K562 (cell line): ENCODE measurements around the gene USP15.

Experiments used
- CTCF ChIP-seq, 3 experiments: IDR thresholded peaks in 2 of 3; conservative IDR thresholded peaks in 1 of 3; 2 replicates each; pipeline ENCODE4 v1.5.1; 2011 to 2012; ENCODE audit warnings: low read length in 3 of 3, mild to moderate bottlenecking in 3 of 3, control low read depth in 2 of 3, improper control_type of control experiment in 1 of 3, inconsistent platforms in 1 of 3, low read depth in 1 of 3, mixed read lengths in 1 of 3, moderate library complexity in 1 of 3; ENCODE audit not compliant: insufficient read depth in 2 of 3
- EZH2 ChIP-seq: IDR thresholded peaks from 2 replicates; pipeline ENCODE4 v1.6.1; 2012; ENCODE audit warnings: low read depth, mild to moderate bottlenecking, inconsistent platforms, low read length, borderline replicate concordance
- KDM5B ChIP-seq: fragments of 200-600 bp; sonication (generic); IDR thresholded peaks from 2 replicates; pipeline ENCODE4 v1.6.1; 2012; ENCODE audit warnings: low read depth, mild to moderate bottlenecking, moderate library complexity, low read length, control low read depth, inconsistent platforms; ENCODE audit not compliant: insufficient replicate concordance
- TAF1 ChIP-seq: IDR thresholded peaks from 2 replicates; pipeline ENCODE4 v1.6.1; 2011; ENCODE audit warnings: mild to moderate bottlenecking, low read length, moderate library complexity; ENCODE audit not compliant: insufficient read depth, control insufficient read depth, severe bottlenecking; ENCODE audit errors: extremely low read depth
- ZNF311 ChIP-seq: fragments of 250-450 bp; sonication (Bioruptor Pico); IDR thresholded peaks from 2 replicates; pipeline ENCODE4 v1.4.0; 2020; ENCODE audit warnings: mild to moderate bottlenecking, moderate library complexity

- TF ChIP-seq CTCF (IDR thresholded peaks at IDR 0.05 in 2 of 3, conservative IDR thresholded peaks at IDR 0.05 in 1 of 3; ENCODE audit: insufficient read depth in 2 of 3, low read depth in 1 of 3, low read length in 3 of 3) (no peak), EZH2 (no peak), ZNF311 (CRISPR knock-in tag) (no peak), KDM5B (no peak), TAF1 (no peak)
These were observed 103.3 kb downstream of the USP15 start for GRCh38 chr12:62363506-62363905.
